OCI-M2 (cell line): Measurements from ENCODE around the gene ZDHHC9.

Experiments used
- DNase-seq: peaks from one replicate; lab custom pipeline; 2025; ENCODE audit not compliant: unreplicated experiment; lab: John Stamatoyannopoulos, UW

ZDHHC9 gene

DNA sequence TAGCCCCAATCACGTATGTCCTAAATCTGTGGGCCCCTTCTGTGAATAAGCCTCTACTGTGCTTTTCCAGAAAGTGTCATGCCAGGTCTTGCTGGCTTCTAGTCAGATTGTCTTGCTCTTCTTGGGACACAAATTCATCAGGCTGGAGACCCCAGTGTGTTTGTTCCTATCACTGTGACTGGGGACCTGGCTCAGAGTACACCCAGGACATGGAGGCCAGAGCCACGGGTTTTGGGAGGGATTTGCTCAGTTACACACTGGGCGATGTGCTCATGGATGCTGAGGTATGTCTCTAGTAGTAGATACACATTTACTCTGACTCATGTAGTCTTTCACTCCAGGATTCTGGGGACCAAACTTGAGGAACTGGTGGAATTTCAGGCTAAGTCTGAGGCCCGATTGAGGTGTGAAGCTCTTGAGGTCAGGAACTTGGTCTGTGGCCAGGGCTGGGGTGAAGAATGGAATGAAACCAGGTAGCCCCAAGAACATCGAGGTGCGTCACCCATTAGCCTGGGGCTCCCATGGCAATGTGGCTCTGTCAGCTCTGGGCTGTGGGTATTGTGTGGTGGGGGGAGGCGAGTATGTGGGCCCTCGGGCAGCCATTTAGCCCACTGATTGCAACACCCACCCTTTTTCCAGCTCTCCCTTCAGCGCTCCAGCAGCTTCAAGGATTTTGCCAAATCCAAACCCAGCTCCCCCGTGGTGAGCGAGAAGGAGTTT lies 56.2 kb downstream of the ZDHHC9 start:
- no peak for DNase-seq

GRCh38 chrX:129786210-129786651 lies 57.5 kb downstream of the ZDHHC9 start:
- DNase-seq: no peak

GRCh38 chrX:129785160-129785947 lies 58.3 kb downstream of the ZDHHC9 start:
- DNase-seq: no peak

DNA sequence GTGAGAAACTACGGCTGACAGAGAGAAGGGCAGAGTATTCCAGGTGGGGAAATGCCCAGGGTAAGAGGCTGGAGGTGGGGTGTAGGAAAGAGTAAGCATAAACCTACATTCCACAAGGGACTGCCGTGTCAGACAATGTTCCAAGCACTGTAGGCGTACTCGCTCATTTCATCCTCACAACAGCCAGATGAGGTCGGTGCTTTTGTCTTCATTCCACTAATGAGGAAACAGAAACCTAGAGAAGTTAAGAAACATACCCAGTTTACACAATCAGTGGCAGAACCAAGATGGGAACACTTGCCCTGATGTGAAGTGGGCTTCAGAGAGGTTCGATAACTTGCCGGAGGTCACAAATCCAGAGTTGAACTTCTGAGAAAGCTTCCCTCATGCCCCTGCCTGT lies 59.3 kb downstream of the ZDHHC9 start:
- no peak for DNase-seq

DNA sequence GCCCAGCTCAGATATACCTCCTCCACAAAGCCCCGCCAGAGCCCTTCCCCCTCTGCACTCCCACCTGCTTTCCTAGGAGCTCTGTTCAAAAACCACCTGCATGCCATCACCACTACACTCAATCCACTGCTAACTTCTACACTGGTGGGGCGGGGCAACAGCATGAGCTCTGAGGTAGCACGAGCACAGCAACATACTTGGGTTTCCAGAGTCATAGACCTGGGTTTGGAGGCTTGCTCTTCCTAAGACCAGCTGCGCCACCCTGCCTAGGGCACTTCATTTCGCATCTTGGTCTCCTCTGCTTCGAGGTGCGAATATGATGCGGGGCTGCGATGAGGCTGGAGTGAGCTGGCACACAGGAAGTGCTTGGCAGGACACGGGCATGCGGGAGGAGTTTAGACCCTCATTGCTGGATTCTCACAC lies 60.4 kb downstream of the ZDHHC9 start:
- no peak for DNase-seq

GRCh38 chrX:129782706-129783105 lies 61.0 kb downstream of the ZDHHC9 start:
- no peak for DNase-seq

GRCh38 chrX:129781680-129782495 lies 61.8 kb downstream of the ZDHHC9 start:
- no peak for DNase-seq

DNA sequence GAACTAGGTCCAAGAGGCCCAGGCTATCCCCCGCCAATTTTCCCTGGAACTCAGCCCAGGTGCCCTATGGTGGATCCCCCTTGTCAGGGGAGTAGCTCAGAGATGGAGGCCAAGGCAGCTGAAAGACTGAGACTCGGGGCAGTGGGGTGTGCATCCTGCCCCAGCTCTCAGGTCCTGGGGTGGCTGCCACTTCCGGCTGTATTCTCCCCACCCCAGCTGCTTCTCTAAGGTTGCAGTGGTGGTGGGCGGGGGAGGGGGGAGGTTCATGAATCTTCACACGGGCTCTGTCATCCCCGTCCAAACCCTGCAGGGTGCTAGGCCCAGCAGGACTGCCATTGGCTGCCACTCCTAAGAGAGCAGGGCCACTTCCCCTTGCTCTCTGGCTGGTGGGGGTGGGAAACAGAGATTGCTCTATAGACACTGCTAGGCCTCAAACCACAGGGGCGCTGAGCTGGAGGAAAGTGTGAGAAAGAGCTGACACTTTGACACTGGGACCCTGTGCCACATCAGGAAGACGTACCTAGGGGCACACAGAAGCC lies 62.5 kb downstream of the ZDHHC9 start:
- DNase-seq: no peak

GRCh38 chrX:129780441-129781105 lies 63.1 kb downstream of the ZDHHC9 start:
- DNase-seq: no peak

DNA sequence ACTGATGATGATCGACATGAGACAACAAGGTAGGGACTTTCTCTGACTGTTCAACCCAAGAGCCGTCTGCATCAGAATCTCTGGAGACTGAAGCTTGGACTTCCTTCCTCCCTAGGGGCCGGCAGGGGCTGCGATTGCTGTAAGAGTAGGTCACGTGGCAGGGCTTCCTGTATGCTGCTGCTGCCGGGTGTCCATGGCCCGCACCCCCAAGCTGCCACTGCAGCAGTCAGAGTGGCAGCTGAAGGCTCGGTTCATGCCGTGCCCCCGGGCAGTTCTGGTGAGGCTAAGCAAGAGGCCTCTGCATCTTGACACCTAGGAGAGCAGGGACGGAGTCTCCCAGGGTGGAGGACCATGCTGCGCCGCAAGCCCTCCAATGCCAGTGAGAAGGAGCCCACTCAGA lies 63.9 kb downstream of the ZDHHC9 start, which contains the start of gene SASH3:
TSS of gene SASH3 (plus strand) at position 203 of the 400 bp plus-strand sequence. CDS start at position 352, 149 bp downstream.
- no peak for DNase-seq

GRCh38 chrX:129779086-129779672 lies 64.5 kb downstream of the ZDHHC9 start:
- no peak for DNase-seq

GRCh38 chrX:129777218-129778030 lies 66.3 kb downstream of the ZDHHC9 start:
- no peak for DNase-seq

- DNase-seq: no peak
These were observed 69.8 kb downstream of the ZDHHC9 start for GRCh38 chrX:129773649-129774458.

- DNase-seq: no peak
These were observed 70.8 kb downstream of the ZDHHC9 start for GRCh38 chrX:129772796-129773431.

DNA sequence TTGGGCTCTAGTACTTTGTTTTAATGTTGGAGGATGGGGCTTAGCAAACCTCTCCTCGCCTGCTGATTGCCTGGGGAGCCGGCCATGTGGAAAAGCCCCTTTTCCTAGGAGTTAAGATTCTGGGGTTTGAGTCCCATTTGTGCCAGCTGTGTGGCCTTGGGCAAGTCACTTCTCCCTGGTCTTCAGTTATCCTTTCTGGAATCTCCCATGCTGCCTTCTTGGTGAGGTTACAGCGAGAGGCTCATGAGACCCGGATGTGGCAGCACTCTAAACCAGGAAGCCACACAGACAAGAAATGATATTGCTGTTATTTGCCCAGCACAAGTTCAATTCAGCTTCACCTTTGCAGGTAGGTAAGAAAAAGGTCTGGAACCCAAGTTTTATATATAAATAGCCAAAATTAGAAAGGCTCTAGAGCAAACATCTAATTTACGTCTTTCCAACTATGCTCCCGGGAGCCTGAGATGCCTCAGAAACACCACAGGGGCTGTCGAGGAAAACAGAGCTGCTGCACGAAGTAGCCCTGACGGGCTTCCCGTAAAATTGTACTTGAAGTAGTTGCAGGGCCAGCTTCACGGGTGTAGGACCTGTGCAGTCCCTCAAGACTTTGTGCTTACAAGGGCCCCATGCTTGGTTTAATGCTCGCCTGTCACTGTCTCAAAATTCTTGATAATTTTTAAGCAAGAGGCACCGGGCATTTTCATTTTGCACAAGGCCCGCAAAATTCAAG lies 72.3 kb downstream of the ZDHHC9 start:
- no peak for DNase-seq

GRCh38 chrX:129769467-129770154 lies 74.1 kb downstream of the ZDHHC9 start:
- DNase-seq: no peak
